Trophoblast cell (in vitro differentiated cells and primary cell): ENCODE results near the gene PSMA2.

Source experiments
- DNase-seq, 2 donors: peaks; one replicate each; pipeline ENCODE4 v3.0.0-alpha.2; 2016
- H2AFZ ChIP-seq: 2 replicates; pipeline ENCODE4 v1.6.1; 2013; ENCODE audit warnings: low read length, moderate library complexity, mild to moderate bottlenecking; ENCODE audit not compliant: insufficient read depth, poor library complexity
- H2AK5ac ChIP-seq: 2 replicates; pipeline ENCODE4 v1.6.1; 2013; ENCODE audit warnings: mild to moderate bottlenecking, low read length
- H2BK120ac ChIP-seq: 2 replicates; pipeline ENCODE4 v1.6.1; 2013; ENCODE audit warnings: low read length, mild to moderate bottlenecking, moderate library complexity; ENCODE audit not compliant: insufficient read depth, poor library complexity
- H2BK12ac ChIP-seq: 2 replicates; pipeline ENCODE4 v1.6.1; 2013; ENCODE audit warnings: mild to moderate bottlenecking, low read length, moderate library complexity
- H2BK5ac ChIP-seq: 2 replicates; pipeline ENCODE4 v1.6.1; 2013; ENCODE audit warnings: low read length, low read depth, moderate library complexity, mild to moderate bottlenecking; ENCODE audit not compliant: poor library complexity
- H3K14ac ChIP-seq: 2 replicates; pipeline ENCODE4 v1.6.1; 2013; ENCODE audit warnings: mild to moderate bottlenecking, low read length
- H3K18ac ChIP-seq: 2 replicates; pipeline ENCODE4 v1.6.1; 2013; ENCODE audit warnings: mild to moderate bottlenecking, low read length
- H3K23ac ChIP-seq: 2 replicates; pipeline ENCODE4 v1.6.1; 2013; ENCODE audit warnings: low read length
- H3K27ac ChIP-seq: 2 replicates; pipeline ENCODE4 v1.5.1; 2013; ENCODE audit warnings: low read depth, mild to moderate bottlenecking, inconsistent platforms, low read length, moderate library complexity
- H3K27me3 ChIP-seq: 2 replicates; pipeline ENCODE4 v1.6.1; 2013; ENCODE audit warnings: inconsistent platforms, mild to moderate bottlenecking, low read length, moderate library complexity; ENCODE audit not compliant: insufficient read depth
- H3K36me3 ChIP-seq, 2 experiments: 1 replicate in 1 of 2; 2 replicates in 1 of 2; pipeline ENCODE4 v1.6.1; 2013; ENCODE audit warnings: low read length in 2 of 2, mild to moderate bottlenecking in 2 of 2, moderate library complexity in 1 of 2; ENCODE audit not compliant: insufficient read depth in 2 of 2, control insufficient read depth in 1 of 2
- H3K4ac ChIP-seq: 2 replicates; pipeline ENCODE4 v1.6.1; 2013; ENCODE audit warnings: low read depth, mild to moderate bottlenecking, low read length, moderate library complexity
- H3K4me1 ChIP-seq, 2 experiments: 1 replicate in 1 of 2; 2 replicates in 1 of 2; pipeline ENCODE4 v1.6.1; 2013; ENCODE audit warnings: low read length in 2 of 2, mild to moderate bottlenecking in 2 of 2, moderate library complexity in 1 of 2; ENCODE audit not compliant: insufficient read depth in 2 of 2, control insufficient read depth in 1 of 2
- H3K4me2 ChIP-seq: 2 replicates; pipeline ENCODE4 v1.6.1; 2013; ENCODE audit warnings: inconsistent platforms, mild to moderate bottlenecking, low read length, moderate library complexity
- H3K4me3 ChIP-seq: 2 replicates; pipeline ENCODE4 v1.5.1; 2013; ENCODE audit warnings: mild to moderate bottlenecking, low read depth, low read length, inconsistent platforms
- H3K79me1 ChIP-seq: one replicate; pipeline ENCODE4 v1.6.1; 2013; ENCODE audit warnings: low read length
- H3K79me2 ChIP-seq: 2 replicates; pipeline ENCODE4 v1.6.1; 2013; ENCODE audit warnings: low read length, mild to moderate bottlenecking; ENCODE audit not compliant: control insufficient read depth, insufficient read depth, poor library complexity
- H3K9ac ChIP-seq: 2 replicates; pipeline ENCODE4 v1.6.1; 2013; ENCODE audit warnings: mild to moderate bottlenecking, low read length
- H3K9me3 ChIP-seq: 2 replicates; pipeline ENCODE4 v1.6.1; 2013; ENCODE audit warnings: low read depth, mild to moderate bottlenecking, control low read depth, inconsistent platforms, low read length; ENCODE audit not compliant: insufficient read depth
- H4K12ac ChIP-seq: 2 replicates; pipeline ENCODE4 v1.6.1; 2013; ENCODE audit warnings: low read depth, mild to moderate bottlenecking, low read length, moderate library complexity
- H4K8ac ChIP-seq: 2 replicates; pipeline ENCODE4 v1.6.1; 2013; ENCODE audit warnings: low read depth, mild to moderate bottlenecking, low read length, moderate library complexity
- H4K91ac ChIP-seq: one replicate; pipeline ENCODE4 v1.6.1; 2013; ENCODE audit warnings: low read depth, mild to moderate bottlenecking, low read length, moderate library complexity
- WGBS: extraction: QIAGEN DNeasy Blood & Tissue Kit; methylation state at CpG from one replicate; pipeline ENCODE4 v1.1.7; 2013; ENCODE audit warnings: missing lambda C conversion rate; ENCODE audit not compliant: insufficient read length, insufficient coverage; ENCODE audit errors: extremely low coverage; 5-methylcytosine and 5-hydroxymethylcytosine counted together

Gene PSMA2

DNA sequence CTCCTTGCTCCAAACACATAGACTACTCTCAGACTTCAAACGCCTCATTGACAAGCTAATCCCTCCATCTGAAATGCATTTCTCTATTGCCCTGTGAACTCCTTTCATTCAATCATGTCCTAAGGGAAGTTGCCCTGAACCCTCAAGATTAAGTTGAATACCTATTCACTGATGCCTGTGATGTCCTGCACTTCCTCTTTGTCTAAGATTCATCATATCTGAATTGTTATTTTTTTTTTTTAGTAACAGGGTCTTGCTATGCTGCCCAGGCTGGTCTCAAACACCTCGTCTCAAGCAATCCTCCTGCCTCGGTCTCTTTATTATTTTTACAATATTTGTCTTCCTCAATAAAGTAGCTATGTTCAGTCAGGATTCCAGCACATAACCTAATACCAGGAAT lies 3.2 kb downstream of the PSMA2 start:
- Histone ChIP-seq H3K18ac (no peak overlapping the region), H3K4me3 (no peak overlapping the region), H2BK12ac (no peak overlapping the region), H3K36me3 (peaks cover 4 to 9% of the 10 kb centered on the region in 2 experiments), H4K91ac (no peak overlapping the region), H3K4me1 (no peaks in the 10 kb centered on the region), H3K27me3 (no peaks in the 10 kb centered on the region), H3K14ac (no peak overlapping the region), H3K79me1 (peaks cover 5% of the 10 kb centered on the region), H2AFZ (no peak overlapping the region), H2AK5ac (no peak overlapping the region), H3K4ac (peak overlapping the region; percentile 24), H2BK120ac (no peak overlapping the region), H3K23ac (no peak overlapping the region), H3K27ac (no peak overlapping the region), H2BK5ac (no peak overlapping the region), H4K12ac (no peak overlapping the region), H3K4me2 (no peak overlapping the region), H3K79me2 (peaks cover 13% of the 10 kb centered on the region), H3K9me3 (no peaks in the 10 kb centered on the region), H3K9ac (no peak overlapping the region), H4K8ac (no peak overlapping the region)
- WGBS = no CpG with 5 or more reads among the region's 3 CpGs
- DNase-seq = no peak

DNA sequence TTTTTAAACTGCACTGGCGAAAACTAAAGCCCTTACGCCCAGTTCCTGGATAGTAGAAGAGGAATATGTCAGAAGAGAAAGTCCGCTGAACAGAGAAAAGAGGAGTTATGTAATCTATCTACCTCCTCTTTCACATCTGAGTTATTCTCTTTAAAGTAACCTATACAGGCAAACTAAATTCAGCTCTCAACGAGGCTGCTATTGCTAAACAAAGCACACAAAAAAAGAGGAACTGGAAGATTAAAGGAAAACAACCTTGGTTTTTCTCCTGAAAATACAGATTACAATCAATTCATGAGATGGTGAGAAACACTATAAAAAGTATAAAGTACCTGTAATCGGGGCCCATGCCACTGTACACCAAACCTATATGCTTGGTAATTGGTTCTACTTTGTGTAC lies 5.8 kb downstream of the PSMA2 start:
- no peak overlapping the region for H3K27ac ChIP-seq
- H3K4ac ChIP-seq = no peak overlapping the region
- no peak overlapping the region for H3K9ac ChIP-seq
- H4K8ac ChIP-seq = no peak overlapping the region
- H3K79me1 ChIP-seq = no peaks in the 10 kb centered on the region
- no peak overlapping the region for H3K4me3 ChIP-seq
- no peak overlapping the region for H3K4me2 ChIP-seq
- H3K4me1 ChIP-seq = no peaks in the 10 kb centered on the region
- peaks cover 6% of the 10 kb centered on the region for H3K79me2 ChIP-seq
- peaks cover 4 to 9% of the 10 kb centered on the region in 2 experiments for H3K36me3 ChIP-seq
- no peak overlapping the region for H3K18ac ChIP-seq
- no peak overlapping the region for H2AFZ ChIP-seq
- DNase-seq = no peak
- H2BK120ac ChIP-seq = no peak overlapping the region
- H2BK12ac ChIP-seq = no peak overlapping the region
- WGBS = no CpG with 5 or more reads among the region's 5 CpGs
- no peak overlapping the region for H3K23ac ChIP-seq
- H3K14ac ChIP-seq = no peak overlapping the region
- H4K91ac ChIP-seq = no peak overlapping the region
- H3K9me3 ChIP-seq = no peaks in the 10 kb centered on the region
- no peak overlapping the region for H2AK5ac ChIP-seq
- no peak overlapping the region for H4K12ac ChIP-seq
- no peak overlapping the region for H2BK5ac ChIP-seq
- H3K27me3 ChIP-seq = no peaks in the 10 kb centered on the region

DNA sequence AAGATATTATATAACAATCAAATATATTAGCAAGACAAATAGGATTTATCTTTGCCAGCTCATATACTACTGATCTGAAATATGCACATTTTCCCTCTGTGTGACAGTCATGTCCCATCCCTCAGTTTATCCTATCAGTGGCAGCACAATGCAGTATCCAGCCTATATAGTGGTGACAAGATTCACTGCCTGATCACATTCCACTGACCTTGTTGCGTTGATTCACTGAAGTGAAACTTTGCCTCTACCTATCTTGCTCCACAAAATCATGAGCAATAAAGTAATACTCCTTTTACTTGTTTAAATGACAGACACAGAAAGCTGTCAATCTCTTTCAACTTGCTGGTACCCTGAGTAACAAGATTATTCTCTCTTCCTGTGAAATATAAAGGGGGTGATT lies 6.3 kb downstream of the PSMA2 start:
- H3K4me2 ChIP-seq = no peak overlapping the region
- no peak overlapping the region for H3K23ac ChIP-seq
- H2AFZ ChIP-seq = no peak overlapping the region
- WGBS = no CpG with 5 or more reads among the region's 1 CpG
- H3K9me3 ChIP-seq = no peaks in the 10 kb centered on the region
- H4K12ac ChIP-seq = no peak overlapping the region
- no peaks in the 10 kb centered on the region for H3K27me3 ChIP-seq
- H2BK5ac ChIP-seq = no peak overlapping the region
- H3K4ac ChIP-seq = no peak overlapping the region
- H3K18ac ChIP-seq = no peak overlapping the region
- H3K79me1 ChIP-seq = no peaks in the 10 kb centered on the region
- no peak overlapping the region for H3K27ac ChIP-seq
- H3K9ac ChIP-seq = no peak overlapping the region
- no peak overlapping the region for H2BK120ac ChIP-seq
- H3K79me2 ChIP-seq = peaks cover 6% of the 10 kb centered on the region
- no peak for DNase-seq
- H4K8ac ChIP-seq = no peak overlapping the region
- no peak overlapping the region for H2BK12ac ChIP-seq
- no peak overlapping the region for H3K14ac ChIP-seq
- peaks cover 4 to 9% of the 10 kb centered on the region in 2 experiments for H3K36me3 ChIP-seq
- no peak overlapping the region for H3K4me3 ChIP-seq
- no peaks in the 10 kb centered on the region for H3K4me1 ChIP-seq
- H4K91ac ChIP-seq = no peak overlapping the region
- no peak overlapping the region for H2AK5ac ChIP-seq

DNA sequence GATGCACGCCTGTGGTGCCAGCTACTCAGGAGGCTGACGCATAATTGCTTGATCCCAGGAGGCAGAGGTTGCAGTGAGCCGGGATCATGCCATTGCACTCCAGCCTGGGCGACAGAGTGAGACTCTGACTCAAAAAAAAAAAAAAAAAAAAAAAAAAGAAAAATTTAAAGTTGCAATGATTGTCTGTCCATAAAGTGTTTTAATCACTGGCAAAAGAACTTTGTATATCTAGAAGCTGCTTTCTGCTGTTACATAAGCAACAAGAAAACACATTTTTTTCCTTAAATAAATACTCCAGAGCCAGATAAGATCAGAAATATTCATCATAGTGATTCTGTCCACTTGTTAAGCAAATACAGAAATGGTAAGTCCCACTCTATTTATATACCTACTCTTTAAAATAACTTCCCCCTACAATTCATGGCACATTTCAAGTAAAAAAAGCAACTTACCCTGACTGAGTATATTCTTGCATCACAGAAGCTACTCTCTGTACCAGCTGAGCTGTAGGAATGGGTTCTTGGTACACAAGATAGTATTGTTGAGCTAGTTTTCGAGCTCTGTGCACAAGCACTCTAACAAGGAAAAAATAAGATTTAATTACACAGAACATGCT lies 7.6 kb downstream of the PSMA2 start:
- H3K9ac ChIP-seq = no peak overlapping the region
- H2BK12ac ChIP-seq = no peak overlapping the region
- H3K14ac ChIP-seq = no peak overlapping the region
- no peak overlapping the region for H2AK5ac ChIP-seq
- H4K91ac ChIP-seq = no peak overlapping the region
- no peak overlapping the region for H3K23ac ChIP-seq
- H2BK120ac ChIP-seq = no peak overlapping the region
- H3K36me3 ChIP-seq = peaks cover 4 to 13% of the 10 kb centered on the region in 2 experiments
- H3K4me3 ChIP-seq = no peak overlapping the region
- H3K27ac ChIP-seq = no peak overlapping the region
- no peak overlapping the region for H2BK5ac ChIP-seq
- H3K4me2 ChIP-seq = no peak overlapping the region
- no peaks in the 10 kb centered on the region for H3K4me1 ChIP-seq
- no peaks in the 10 kb centered on the region for H3K79me1 ChIP-seq
- no peaks in the 10 kb centered on the region for H3K79me2 ChIP-seq
- H2AFZ ChIP-seq = no peak overlapping the region
- DNase-seq = no peak
- no peak overlapping the region for H4K12ac ChIP-seq
- whole genome bisulfite sequencing = no CpG with 5 or more reads among the region's 5 CpGs
- no peak overlapping the region for H4K8ac ChIP-seq
- no peak overlapping the region for H3K4ac ChIP-seq
- H3K27me3 ChIP-seq = no peaks in the 10 kb centered on the region
- no peak overlapping the region for H3K18ac ChIP-seq
- H3K9me3 ChIP-seq = no peaks in the 10 kb centered on the region
